K562 (cell line): ENCODE results near the gene RALA.

Experiments
- CC2D1A ChIP-seq: fragments of 450-650 bp; IDR thresholded peaks from 2 replicates; pipeline ENCODE4 v1.6.1; 2017; ENCODE audit warnings: mild to moderate bottlenecking
- CTCF ChIP-seq, 3 experiments: IDR thresholded peaks in 2 of 3; conservative IDR thresholded peaks in 1 of 3; 2 replicates each; pipeline ENCODE4 v1.5.1; 2011 to 2012; ENCODE audit warnings: low read length in 3 of 3, mild to moderate bottlenecking in 3 of 3, control low read depth in 2 of 3, improper control_type of control experiment in 1 of 3, inconsistent platforms in 1 of 3, low read depth in 1 of 3, mixed read lengths in 1 of 3, moderate library complexity in 1 of 3; ENCODE audit not compliant: insufficient read depth in 2 of 3
- E2F1 ChIP-seq: sonication (generic); formaldehyde crosslinking; IDR thresholded peaks from 2 replicates; pipeline ENCODE4 v1.8.1; 2023; ENCODE audit warnings: mild to moderate bottlenecking, missing genetic modification reagents, moderate library complexity
- FOXJ3 ChIP-seq: sonication (generic); formaldehyde crosslinking; IDR thresholded peaks from 2 replicates; pipeline ENCODE4 v1.4.0; 2020; ENCODE audit warnings: mild to moderate bottlenecking, missing genetic modification reagents
- NR1H2 ChIP-seq: sonication (generic); formaldehyde crosslinking; IDR thresholded peaks from 2 replicates; pipeline ENCODE4 v1.4.0; 2020; ENCODE audit warnings: mild to moderate bottlenecking, missing genetic modification reagents
- RFX1 ChIP-seq: fragments of 450-650 bp; IDR thresholded peaks from 2 replicates; pipeline ENCODE4 v1.6.1; 2016; ENCODE audit warnings: mild to moderate bottlenecking, moderate library complexity
- ZNF146 ChIP-seq: IDR thresholded peaks from one replicate; pipeline ENCODE4 v1.6.1; 2018; ENCODE audit warnings: missing compliant biosample characterization; ENCODE audit not compliant: unreplicated experiment
- ZNF75A ChIP-seq: fragments of 450-650 bp; formaldehyde crosslinking; IDR thresholded peaks from 2 replicates; pipeline ENCODE4 v1.4.0; 2020; ENCODE audit warnings: mild to moderate bottlenecking

GRCh38 chr7:39661960-39662359 is 38.6 kb downstream of the RALA start:
- TF ChIP-seq CTCF (IDR thresholded peaks at IDR 0.05 in 2 of 3, conservative IDR thresholded peaks at IDR 0.05 in 1 of 3; ENCODE audit: insufficient read depth in 2 of 3, low read depth in 1 of 3, low read length in 3 of 3) (no peak), CC2D1A (no peak), NR1H2 (CRISPR knock-in tag) (no peak), RFX1 (no peak), E2F1 (CRISPR knock-in tag) (no peak), ZNF75A (no peak), ZNF146 (CRISPR knock-in tag) (no peak), FOXJ3 (CRISPR knock-in tag) (no peak)
